ENCODE data around the gene SOS1.

DNA sequence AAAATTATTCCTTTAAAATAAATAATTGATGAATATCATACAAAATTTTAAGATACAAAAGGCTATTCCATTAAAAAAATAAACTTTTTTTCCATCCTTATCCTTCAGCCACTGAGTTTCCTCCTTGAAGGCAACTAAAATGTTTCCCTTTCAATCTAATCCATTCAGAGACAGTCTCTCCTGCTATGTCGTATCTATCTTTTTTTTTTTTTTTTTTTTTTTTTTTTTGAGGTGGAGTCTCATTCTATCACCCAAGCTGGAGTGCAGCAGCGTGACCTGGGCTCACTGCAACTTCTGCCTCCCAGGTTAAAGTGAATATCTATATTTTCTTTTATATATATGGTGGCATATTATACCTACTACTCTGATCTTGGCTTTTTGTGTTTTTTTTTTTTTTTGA lies 31.7 kb upstream of the SOS1 start:
- TF ChIP-seq, protein P1, sequence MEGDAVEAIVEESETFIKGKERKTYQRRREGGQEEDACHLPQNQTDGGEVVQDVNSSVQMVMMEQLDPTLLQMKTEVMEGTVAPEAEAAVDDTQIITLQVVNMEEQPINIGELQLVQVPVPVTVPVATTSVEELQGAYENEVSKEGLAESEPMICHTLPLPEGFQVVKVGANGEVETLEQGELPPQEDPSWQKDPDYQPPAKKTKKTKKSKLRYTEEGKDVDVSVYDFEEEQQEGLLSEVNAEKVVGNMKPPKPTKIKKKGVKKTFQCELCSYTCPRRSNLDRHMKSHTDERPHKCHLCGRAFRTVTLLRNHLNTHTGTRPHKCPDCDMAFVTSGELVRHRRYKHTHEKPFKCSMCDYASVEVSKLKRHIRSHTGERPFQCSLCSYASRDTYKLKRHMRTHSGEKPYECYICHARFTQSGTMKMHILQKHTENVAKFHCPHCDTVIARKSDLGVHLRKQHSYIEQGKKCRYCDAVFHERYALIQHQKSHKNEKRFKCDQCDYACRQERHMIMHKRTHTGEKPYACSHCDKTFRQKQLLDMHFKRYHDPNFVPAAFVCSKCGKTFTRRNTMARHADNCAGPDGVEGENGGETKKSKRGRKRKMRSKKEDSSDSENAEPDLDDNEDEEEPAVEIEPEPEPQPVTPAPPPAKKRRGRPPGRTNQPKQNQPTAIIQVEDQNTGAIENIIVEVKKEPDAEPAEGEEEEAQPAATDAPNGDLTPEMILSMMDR (IDR thresholded peaks at IDR 0.05; ENCODE audit: insufficient read depth, low read depth, low read length) = no peak
- no peak for TF ChIP-seq EZH2 (IDR thresholded peaks at IDR 0.05; ENCODE audit: insufficient read depth, low read length)
